RWPE1 (cell line): ENCODE data around the gene CAMK1G.

Experiments used
- CTCF ChIA-PET: fragments of 350-600 bp; sonication (Branson Sonifier 250); formaldehyde crosslinking; extraction: SDS; loops from one replicate; lab custom pipeline; 2021; lab: Yijun Ruan, JAX
- POLR2A ChIA-PET: fragments of 400-600 bp; formaldehyde crosslinking; extraction: SDS; loops from one replicate; lab custom pipeline; 2020; ENCODE audit warnings: antibody characterized with exemption; ENCODE audit not compliant: low non-redundant PET; lab: Yijun Ruan, JAX
- DNase-seq: peaks from one replicate; pipeline ENCODE4 v3.0.0; 2012; ENCODE audit warnings: low spot score
- H3K27ac ChIP-seq: fragments of 450-650 bp; 2 replicates; pipeline ENCODE4 v1.5.1; 2017
- CTCF ChIP-seq: fragments of 450-650 bp; conservative IDR thresholded peaks from 2 replicates; pipeline ENCODE4 v1.5.1; 2017; ENCODE audit warnings: low read depth, mild to moderate bottlenecking

CAMK1G gene

GRCh38 chr1:209594440-209594839 lies 10.9 kb downstream of the CAMK1G start:
- TF ChIP-seq CTCF = no peak
- ChIA-PET CTCF (interaction anchor here (0.6 kb wide), 1 partner anchor 102 kb away, joined by 3 read pairs; no protein-coding TSS in a partner anchor), POLR2A (no interaction called here)
- H3K27ac ChIP-seq = no peak overlapping the region
- DNase-seq = no peak

- ChIA-PET CTCF (interaction anchor here (0.6 kb wide), 2 partner anchors 54 to 101 kb away, joined by 3 read pairs; no protein-coding TSS in a partner anchor), POLR2A (no interaction called here)
- no peak overlapping the region for H3K27ac ChIP-seq
- no peak for DNase-seq
- TF ChIP-seq CTCF = no peak
Measured at GRCh38 chr1:209595028-209595427, 11.5 kb downstream of the CAMK1G start.

- ChIA-PET CTCF (interaction anchor here (0.6 to 0.7 kb wide), 3 partner anchors 54 to 414 kb away, joined by 3 read pairs; no protein-coding TSS in a partner anchor), POLR2A (no interaction called here)
- H3K27ac ChIP-seq = no peak overlapping the region
- no peak for DNase-seq
- no peak for TF ChIP-seq CTCF
Measured at GRCh38 chr1:209595599-209596285, 12.2 kb downstream of the CAMK1G start.

- CTCF ChIA-PET = no interaction called here
- H3K27ac ChIP-seq = no peak overlapping the region
- no peak for TF ChIP-seq CTCF
- no peak for DNase-seq
- POLR2A ChIA-PET = no interaction called here
Measured at GRCh38 chr1:209597499-209597898, 14.0 kb downstream of the CAMK1G start.

GRCh38 chr1:209598227-209598626 lies 14.7 kb downstream of the CAMK1G start:
- ChIA-PET CTCF (no interaction called here), POLR2A (no interaction called here)

GRCh38 chr1:209600541-209600940 lies 17.0 kb downstream of the CAMK1G start:
- ChIA-PET CTCF (no interaction called here), POLR2A (interaction anchor here (0.6 kb wide), 1 partner anchor 184 kb away, joined by 3 read pairs; no protein-coding TSS in a partner anchor)
- no peak for TF ChIP-seq CTCF
- DNase-seq = no peak
- H3K27ac ChIP-seq = no peak overlapping the region

More at GRCh38 chr1:209598227-209598626, 14.7 kb downstream of the CAMK1G start:
- H3K27ac ChIP-seq = no peak overlapping the region
- no peak for DNase-seq
- no peak for TF ChIP-seq CTCF
